OCI-LY3 (cell line): ENCODE measurements around the gene TECPR2.

Experiments used
- H2AFZ ChIP-seq: fragments of 200-600, 300-600 bp; shearing (Covaris generic); 2 replicates; pipeline ENCODE4 v1.6.0; 2014; ENCODE audit warnings: antibody characterized with exemption, low read depth, low read length
- H3K27ac ChIP-seq: fragments of 200-600, 300-600 bp; sonication (generic); 2 replicates; pipeline ENCODE4 v1.5.1; 2014; ENCODE audit warnings: mild to moderate bottlenecking, low read length, moderate library complexity, mixed read lengths
- H3K27me3 ChIP-seq: fragments of 200-600, 300-600 bp; sonication (generic); 2 replicates; pipeline ENCODE4 v1.6.1; 2014; ENCODE audit warnings: low read depth, low read length, mixed read lengths
- H3K36me3 ChIP-seq: fragments of 200-600, 300-600 bp; sonication (generic); replicated peaks from 2 replicates; pipeline ENCODE3; 2014; ENCODE audit warnings: low read depth, low read length, mixed read lengths
- H3K4me1 ChIP-seq: fragments of 300-600, 200-600 bp; sonication (generic); 2 replicates; pipeline ENCODE4 v1.6.1; 2014; ENCODE audit warnings: low read length, mixed read lengths
- H3K4me2 ChIP-seq: fragments of 200-600, 300-600 bp; sonication (generic); 2 replicates; pipeline ENCODE4 v1.6.1; 2014; ENCODE audit warnings: low read length, mixed read lengths
- H3K4me3 ChIP-seq: fragments of 300-600, 200-600 bp; sonication (generic); 2 replicates; pipeline ENCODE4 v1.5.1; 2014; ENCODE audit warnings: antibody characterized with exemption, mild to moderate bottlenecking, low read length, moderate library complexity
- H3K79me2 ChIP-seq: fragments of 300-600, 200-600 bp; shearing (Covaris generic); 2 replicates; pipeline ENCODE4 v1.6.1; 2014; ENCODE audit warnings: mild to moderate bottlenecking, low read length, mixed read lengths
- H3K9ac ChIP-seq: fragments of 300-600, 200-600 bp; shearing (Covaris generic); 2 replicates; pipeline ENCODE4 v1.6.0; 2014; ENCODE audit warnings: mild to moderate bottlenecking, low read length, moderate library complexity
- H3K9me3 ChIP-seq: fragments of 200-600, 300-600 bp; shearing (Covaris generic); 2 replicates; pipeline ENCODE4 v1.6.1; 2014; ENCODE audit warnings: low read length, mixed read lengths; ENCODE audit not compliant: insufficient read depth
- H4K20me1 ChIP-seq: fragments of 200-600, 300-600 bp; sonication (generic); 2 replicates; pipeline ENCODE4 v1.6.1; 2016; ENCODE audit warnings: low read length, mixed read lengths; ENCODE audit not compliant: insufficient read depth
- EZH2phosphoT487 ChIP-seq: fragments of 200-600 bp; shearing (Covaris generic); IDR thresholded peaks from 2 replicates; pipeline ENCODE4 v1.6.1; 2018; ENCODE audit warnings: antibody characterized with exemption, mixed run types, low read depth
- TF ChIP-seq, protein P1 (sequence below): fragments of 200-600, 300-600 bp; sonication (generic); IDR thresholded peaks from 2 replicates; pipeline ENCODE4 v1.5.1; 2014; ENCODE audit warnings: antibody characterized with exemption, low read length, low read depth

The TECPR2 gene

DNA sequence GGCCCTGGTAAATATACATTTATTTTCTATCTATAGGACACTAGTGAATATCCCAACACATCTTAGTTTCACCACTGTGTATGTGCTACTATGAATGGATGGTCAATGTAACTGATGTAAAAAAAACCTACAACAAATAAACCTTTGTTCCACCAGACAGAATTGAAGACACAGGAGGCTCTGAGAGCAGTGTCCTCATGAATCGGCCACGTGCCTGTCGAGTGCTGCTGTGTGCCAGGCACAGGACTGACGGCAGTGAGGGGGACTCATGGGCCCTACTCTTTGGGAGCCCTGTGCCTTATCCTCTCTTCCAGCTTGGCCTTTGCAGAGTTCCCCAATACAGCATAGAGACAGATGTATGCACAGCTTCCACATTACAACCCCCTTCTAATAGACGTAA lies 18.3 kb upstream of the TECPR2 start:
- H3K9ac ChIP-seq: no peak overlapping the region
- no peaks in the 10 kb centered on the region for H4K20me1 ChIP-seq
- H3K9me3 ChIP-seq: no peaks in the 10 kb centered on the region
- TF ChIP-seq EZH2phosphoT487: no peak
- TF ChIP-seq, protein P1, sequence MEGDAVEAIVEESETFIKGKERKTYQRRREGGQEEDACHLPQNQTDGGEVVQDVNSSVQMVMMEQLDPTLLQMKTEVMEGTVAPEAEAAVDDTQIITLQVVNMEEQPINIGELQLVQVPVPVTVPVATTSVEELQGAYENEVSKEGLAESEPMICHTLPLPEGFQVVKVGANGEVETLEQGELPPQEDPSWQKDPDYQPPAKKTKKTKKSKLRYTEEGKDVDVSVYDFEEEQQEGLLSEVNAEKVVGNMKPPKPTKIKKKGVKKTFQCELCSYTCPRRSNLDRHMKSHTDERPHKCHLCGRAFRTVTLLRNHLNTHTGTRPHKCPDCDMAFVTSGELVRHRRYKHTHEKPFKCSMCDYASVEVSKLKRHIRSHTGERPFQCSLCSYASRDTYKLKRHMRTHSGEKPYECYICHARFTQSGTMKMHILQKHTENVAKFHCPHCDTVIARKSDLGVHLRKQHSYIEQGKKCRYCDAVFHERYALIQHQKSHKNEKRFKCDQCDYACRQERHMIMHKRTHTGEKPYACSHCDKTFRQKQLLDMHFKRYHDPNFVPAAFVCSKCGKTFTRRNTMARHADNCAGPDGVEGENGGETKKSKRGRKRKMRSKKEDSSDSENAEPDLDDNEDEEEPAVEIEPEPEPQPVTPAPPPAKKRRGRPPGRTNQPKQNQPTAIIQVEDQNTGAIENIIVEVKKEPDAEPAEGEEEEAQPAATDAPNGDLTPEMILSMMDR: no peak
- no peaks in the 10 kb centered on the region for H3K4me1 ChIP-seq
- no peak overlapping the region for H2AFZ ChIP-seq
- no peak overlapping the region for H3K4me2 ChIP-seq
- no peak overlapping the region for H3K4me3 ChIP-seq
- H3K27ac ChIP-seq: no peak overlapping the region
- H3K36me3 ChIP-seq: peaks cover 25% of the 10 kb centered on the region
- H3K27me3 ChIP-seq: no peaks in the 10 kb centered on the region
- H3K79me2 ChIP-seq: no peaks in the 10 kb centered on the region

DNA sequence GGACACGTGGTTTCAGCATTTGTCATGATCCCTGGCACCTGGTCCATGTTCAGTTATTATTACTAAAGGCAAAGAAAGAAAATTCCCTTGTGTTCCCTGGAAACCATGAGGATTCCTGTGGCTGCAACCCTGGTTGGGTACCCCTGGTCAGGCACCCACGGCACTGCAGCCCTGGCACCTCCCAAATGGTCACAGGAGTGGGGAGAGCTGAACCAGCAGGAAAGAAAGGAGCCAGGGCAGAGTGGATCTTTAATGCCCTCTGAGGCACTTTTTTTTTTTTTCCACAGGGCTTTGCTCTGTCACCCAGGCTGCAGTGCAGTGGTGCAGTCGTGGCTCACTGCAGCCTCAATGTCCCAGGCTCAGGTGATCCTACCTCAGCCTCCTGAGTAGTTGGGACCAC lies 17.5 kb upstream of the TECPR2 start:
- no peaks in the 10 kb centered on the region for H4K20me1 ChIP-seq
- no peak overlapping the region for H2AFZ ChIP-seq
- no peaks in the 10 kb centered on the region for H3K27me3 ChIP-seq
- H3K4me3 ChIP-seq: no peak overlapping the region
- H3K9ac ChIP-seq: no peak overlapping the region
- H3K9me3 ChIP-seq: no peaks in the 10 kb centered on the region
- H3K36me3 ChIP-seq: peaks cover 31% of the 10 kb centered on the region
- no peaks in the 10 kb centered on the region for H3K79me2 ChIP-seq
- H3K4me1 ChIP-seq: no peaks in the 10 kb centered on the region
- no peak overlapping the region for H3K27ac ChIP-seq
- no peak overlapping the region for H3K4me2 ChIP-seq
- TF ChIP-seq EZH2phosphoT487: no peak
- TF ChIP-seq, protein P1: no peak

DNA sequence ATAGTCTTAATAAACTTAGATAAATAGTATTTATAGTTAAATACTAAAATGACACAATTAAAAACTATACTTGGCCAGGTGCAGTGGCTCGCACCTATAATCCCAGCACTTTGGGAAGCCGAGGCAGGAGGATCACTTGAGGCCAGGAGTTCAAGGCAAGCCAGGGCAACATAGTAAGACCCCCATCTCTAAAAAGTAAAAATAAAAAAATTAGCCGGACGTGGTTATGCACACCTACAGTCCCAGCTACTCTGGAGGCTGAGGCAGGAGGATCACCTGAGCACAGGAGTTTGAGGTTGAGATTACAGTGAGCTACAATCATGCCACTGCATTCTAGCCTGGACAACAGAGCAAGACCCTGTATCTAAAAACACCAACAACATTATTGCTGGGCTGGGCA lies 16.1 kb upstream of the TECPR2 start:
- Histone ChIP-seq H3K9ac (no peak overlapping the region), H3K36me3 (peaks cover 34% of the 10 kb centered on the region), H3K9me3 (no peaks in the 10 kb centered on the region), H3K79me2 (no peaks in the 10 kb centered on the region), H4K20me1 (no peaks in the 10 kb centered on the region), H3K4me1 (no peaks in the 10 kb centered on the region), H3K4me3 (no peak overlapping the region), H3K4me2 (no peak overlapping the region), H2AFZ (no peak overlapping the region), H3K27me3 (no peaks in the 10 kb centered on the region), H3K27ac (no peak overlapping the region)
- TF ChIP-seq EZH2phosphoT487: no peak
- TF ChIP-seq, protein P1: no peak

DNA sequence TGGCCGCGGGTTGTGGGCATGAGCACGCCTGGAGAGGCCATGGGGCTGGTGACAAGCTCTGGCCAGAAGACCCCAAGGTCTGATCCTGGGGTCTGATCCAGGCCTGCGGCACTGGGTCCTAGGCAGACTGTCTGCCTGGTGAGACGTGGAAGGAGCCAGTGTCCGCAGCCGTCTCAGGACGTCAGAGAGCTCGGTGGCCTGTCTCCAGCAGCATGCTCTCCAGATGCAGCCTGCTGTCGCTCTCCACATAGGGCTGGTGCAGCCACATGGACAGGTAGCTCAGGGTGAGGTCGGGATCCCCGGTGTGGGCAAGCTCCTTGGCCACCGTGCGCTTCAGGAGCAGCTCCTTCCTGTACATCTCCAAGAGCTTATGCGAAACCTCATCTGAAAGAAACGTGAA lies 14.4 kb upstream of the TECPR2 start:
- Histone ChIP-seq H3K9ac (no peak overlapping the region), H3K9me3 (no peaks in the 10 kb centered on the region), H3K27ac (no peak overlapping the region), H3K4me3 (no peak overlapping the region), H2AFZ (no peak overlapping the region), H3K79me2 (no peaks in the 10 kb centered on the region), H4K20me1 (no peaks in the 10 kb centered on the region), H3K36me3 (peaks cover 38% of the 10 kb centered on the region), H3K4me2 (no peak overlapping the region), H3K4me1 (no peaks in the 10 kb centered on the region), H3K27me3 (no peaks in the 10 kb centered on the region)
- no peak for TF ChIP-seq EZH2phosphoT487
- TF ChIP-seq, protein P1: no peak
